ENCODE measurements around the gene CD83.

The CD83 gene

DNA sequence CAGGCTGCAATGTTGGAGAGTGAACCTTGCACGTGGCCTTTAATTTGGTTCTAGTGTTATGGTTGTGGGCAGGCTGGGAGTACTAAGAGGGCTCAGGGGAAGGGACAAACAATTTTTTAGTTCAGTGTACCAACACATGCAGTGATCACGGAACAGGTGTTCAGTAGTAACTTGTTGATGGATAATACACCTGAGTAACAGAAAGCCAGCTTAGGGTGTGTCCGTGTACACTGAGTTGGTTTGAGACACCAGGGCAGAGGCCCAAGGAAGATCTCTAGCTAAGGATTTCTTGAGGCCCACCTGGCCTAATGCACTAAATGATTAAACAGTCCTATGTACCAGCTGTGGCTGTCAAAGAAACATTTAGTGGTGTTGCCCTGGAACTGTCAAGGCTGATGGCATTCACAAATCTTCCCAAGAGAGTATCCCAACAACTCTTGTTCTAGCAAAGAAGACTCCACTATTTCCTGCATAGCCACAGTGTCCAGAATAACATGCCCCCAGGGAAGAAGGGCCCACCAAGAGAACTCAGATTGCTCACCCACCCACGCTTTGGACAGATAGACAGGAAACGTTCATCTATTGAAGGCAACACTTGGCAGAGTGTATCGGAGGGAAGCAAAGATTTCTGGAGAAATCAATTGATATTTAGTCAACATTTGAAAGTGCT, 60.0 kb downstream of the CD83 start:
- Histone ChIP-seq H3K27ac (no peak overlapping the region), H3K4me3 (no peak overlapping the region)

DNA sequence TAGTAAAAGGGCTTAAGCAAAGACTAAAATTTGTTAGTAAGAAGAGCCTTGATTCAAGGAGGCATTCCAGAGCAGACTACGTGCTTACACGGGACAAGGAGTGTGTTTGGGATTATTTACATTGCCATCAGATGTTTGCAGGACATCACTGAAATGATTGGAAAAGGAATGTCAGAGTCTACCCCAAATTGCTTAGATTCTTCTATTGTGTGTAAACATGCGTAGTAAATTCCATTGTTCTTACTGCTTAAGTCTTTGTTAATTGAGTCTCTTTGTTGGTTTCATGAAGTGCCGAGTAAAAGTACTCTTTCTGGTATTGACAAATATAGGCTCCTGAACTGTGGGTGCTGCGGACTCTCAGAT, 60.5 kb downstream of the CD83 start:
- Histone ChIP-seq H3K4me3 (no peak overlapping the region), H3K27ac (no peak overlapping the region)

DNA sequence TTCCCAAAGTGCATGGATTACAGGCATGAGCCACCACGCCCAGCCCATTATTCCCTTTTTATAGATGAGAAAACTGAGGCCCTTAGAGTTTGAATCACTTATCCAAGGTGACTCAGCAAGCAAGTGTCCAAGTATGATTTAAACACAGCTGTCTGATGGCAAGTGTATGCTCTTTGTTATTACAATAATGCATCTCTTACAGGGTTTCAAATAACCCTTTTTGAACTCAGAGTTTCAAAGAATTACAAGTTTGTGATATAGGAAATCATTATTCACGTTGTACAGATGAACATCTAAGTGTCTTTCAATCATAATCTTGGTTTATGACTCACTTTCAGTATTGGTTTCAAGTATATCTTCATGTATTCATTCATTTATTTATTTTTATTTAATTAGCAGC, 63.0 kb downstream of the CD83 start:
- Histone ChIP-seq H3K4me3 (no peak overlapping the region), H3K27ac (no peak overlapping the region)

DNA sequence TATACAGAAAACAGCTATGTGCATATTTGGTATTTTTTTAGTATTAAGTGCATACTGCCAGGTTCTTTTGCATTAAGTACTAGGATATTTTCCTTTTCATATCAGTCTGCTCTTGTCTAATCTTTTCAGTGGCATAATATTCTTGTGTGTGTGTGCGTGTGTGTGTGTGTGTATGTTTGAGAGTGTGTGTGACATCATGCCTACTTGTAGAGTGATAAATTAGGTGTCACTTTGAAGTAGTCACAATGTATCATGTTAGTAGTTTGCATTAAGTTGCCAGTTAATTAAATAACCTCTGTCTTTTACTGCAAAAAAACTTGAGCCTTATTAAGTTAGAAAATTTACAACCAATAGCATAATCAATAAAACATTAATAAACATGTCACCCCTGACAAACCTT, 65.3 kb downstream of the CD83 start:
- no peak overlapping the region for H3K27ac ChIP-seq
- H3K4me3 ChIP-seq: no peak overlapping the region
